ENCODE measurements around the gene CNTNAP5. TPM values are rescaled to one million over a fixed set of nuclear protein-coding genes. Genes with fewer than 3 reads are reported as not detected.

Gene CNTNAP5
- total and polyA plus RNA-seq, 2 experiments from 2014 or later = 0.03 TPM; not detected in 1

- no peak for DNase-seq (ENCODE audit: low read depth in 1 of 2, low spot score in 1 of 2)
- TF ChIP-seq, protein P1, sequence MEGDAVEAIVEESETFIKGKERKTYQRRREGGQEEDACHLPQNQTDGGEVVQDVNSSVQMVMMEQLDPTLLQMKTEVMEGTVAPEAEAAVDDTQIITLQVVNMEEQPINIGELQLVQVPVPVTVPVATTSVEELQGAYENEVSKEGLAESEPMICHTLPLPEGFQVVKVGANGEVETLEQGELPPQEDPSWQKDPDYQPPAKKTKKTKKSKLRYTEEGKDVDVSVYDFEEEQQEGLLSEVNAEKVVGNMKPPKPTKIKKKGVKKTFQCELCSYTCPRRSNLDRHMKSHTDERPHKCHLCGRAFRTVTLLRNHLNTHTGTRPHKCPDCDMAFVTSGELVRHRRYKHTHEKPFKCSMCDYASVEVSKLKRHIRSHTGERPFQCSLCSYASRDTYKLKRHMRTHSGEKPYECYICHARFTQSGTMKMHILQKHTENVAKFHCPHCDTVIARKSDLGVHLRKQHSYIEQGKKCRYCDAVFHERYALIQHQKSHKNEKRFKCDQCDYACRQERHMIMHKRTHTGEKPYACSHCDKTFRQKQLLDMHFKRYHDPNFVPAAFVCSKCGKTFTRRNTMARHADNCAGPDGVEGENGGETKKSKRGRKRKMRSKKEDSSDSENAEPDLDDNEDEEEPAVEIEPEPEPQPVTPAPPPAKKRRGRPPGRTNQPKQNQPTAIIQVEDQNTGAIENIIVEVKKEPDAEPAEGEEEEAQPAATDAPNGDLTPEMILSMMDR (IDR thresholded peaks at IDR 0.05; ENCODE audit: low read depth, low read length) = no peak
- Histone ChIP-seq H3K27me3 (no peaks in the 10 kb centered on the region), H3K4me1 (ENCODE audit: low read depth) (no peaks in the 10 kb centered on the region), H3K36me3 (no peaks in the 10 kb centered on the region), H3K4me3 (no peak overlapping the region), H3K9me3 (ENCODE audit: low read depth) (no peaks in the 10 kb centered on the region), H3K27ac (no peak overlapping the region)
Observed at GRCh38 chr2:124571836-124572235, 546.7 kb downstream of the CNTNAP5 start.

DNA sequence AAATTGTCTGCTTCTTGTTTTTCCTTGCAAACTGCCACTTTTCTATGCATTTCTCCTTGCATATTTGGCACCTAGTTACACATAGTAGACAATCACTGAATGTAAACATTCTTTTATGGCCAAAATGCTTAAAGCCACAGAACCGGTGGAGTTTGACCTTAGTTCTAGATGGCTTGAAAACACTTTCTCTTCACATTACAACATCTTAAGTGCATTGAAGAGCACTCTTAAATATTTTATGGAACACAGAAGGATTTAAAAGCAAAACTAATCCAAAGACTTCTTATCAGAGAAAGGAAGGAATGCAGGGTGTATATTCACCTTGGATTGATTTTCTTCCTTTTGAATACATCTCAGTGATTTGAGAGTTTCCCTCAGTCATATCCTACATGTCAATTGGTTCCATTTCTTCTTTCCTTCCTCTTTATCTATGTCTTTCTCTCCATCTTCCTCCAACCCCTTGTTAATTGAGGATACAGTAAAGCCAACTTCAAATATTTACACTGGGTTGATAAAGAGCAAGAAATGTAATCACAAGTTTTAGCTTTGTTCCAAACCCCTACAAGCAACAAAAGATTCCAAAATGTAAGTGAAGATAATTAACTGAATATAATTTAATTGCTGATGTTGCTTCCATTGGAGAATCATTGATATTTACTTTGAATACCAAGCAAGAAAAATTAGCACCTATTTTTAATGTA, 548.0 kb downstream of the CNTNAP5 start:
- H3K4me3 ChIP-seq = no peak overlapping the region
- H3K4me1 ChIP-seq (ENCODE audit: low read depth) = no peaks in the 10 kb centered on the region
- H3K27ac ChIP-seq = no peak overlapping the region
- DNase-seq (ENCODE audit: low read depth in 1 of 2, low spot score in 1 of 2) = no peak
- TF ChIP-seq, protein P1 (IDR thresholded peaks at IDR 0.05; ENCODE audit: low read depth, low read length) = no peak
- H3K27me3 ChIP-seq = no peaks in the 10 kb centered on the region
- H3K9me3 ChIP-seq (ENCODE audit: low read depth) = no peaks in the 10 kb centered on the region
- no peaks in the 10 kb centered on the region for H3K36me3 ChIP-seq

DNA sequence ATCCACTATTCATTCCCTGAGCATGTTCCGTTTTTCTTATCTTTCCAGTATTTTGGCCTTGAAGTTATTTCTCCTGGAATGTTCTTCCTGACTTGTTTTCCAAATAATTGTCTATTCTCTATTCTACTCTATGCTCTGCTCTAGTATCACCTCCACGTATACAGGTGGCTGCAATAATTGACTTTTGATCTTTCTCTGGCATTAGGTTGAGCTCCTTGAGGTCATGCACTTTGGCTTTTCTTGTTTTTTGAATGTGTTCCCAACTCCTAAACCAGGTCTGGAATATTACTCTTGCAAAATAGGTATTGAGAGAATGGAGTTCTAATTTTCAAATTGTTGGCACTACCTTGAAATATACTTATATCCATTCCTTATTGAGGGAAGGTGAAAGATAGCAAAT, 550.4 kb downstream of the CNTNAP5 start:
- Histone ChIP-seq H3K36me3 (no peaks in the 10 kb centered on the region), H3K27ac (no peak overlapping the region), H3K4me1 (ENCODE audit: low read depth) (no peaks in the 10 kb centered on the region), H3K4me3 (no peak overlapping the region), H3K9me3 (ENCODE audit: low read depth) (no peaks in the 10 kb centered on the region), H3K27me3 (no peaks in the 10 kb centered on the region)
- no peak for DNase-seq (ENCODE audit: low read depth in 1 of 2, low spot score in 1 of 2)
- TF ChIP-seq, protein P1 (IDR thresholded peaks at IDR 0.05; ENCODE audit: low read depth, low read length) = no peak

- Histone ChIP-seq H3K27ac (no peak overlapping the region), H3K36me3 (no peaks in the 10 kb centered on the region), H3K27me3 (no peaks in the 10 kb centered on the region), H3K4me1 (ENCODE audit: low read depth) (no peaks in the 10 kb centered on the region), H3K4me3 (no peak overlapping the region), H3K9me3 (ENCODE audit: low read depth) (no peaks in the 10 kb centered on the region)
- TF ChIP-seq, protein P1 (IDR thresholded peaks at IDR 0.05; ENCODE audit: low read depth, low read length) = no peak
- DNase-seq (ENCODE audit: low read depth in 1 of 2, low spot score in 1 of 2) = no peak
Observed at GRCh38 chr2:124580263-124580662, 555.2 kb downstream of the CNTNAP5 start.

DNA sequence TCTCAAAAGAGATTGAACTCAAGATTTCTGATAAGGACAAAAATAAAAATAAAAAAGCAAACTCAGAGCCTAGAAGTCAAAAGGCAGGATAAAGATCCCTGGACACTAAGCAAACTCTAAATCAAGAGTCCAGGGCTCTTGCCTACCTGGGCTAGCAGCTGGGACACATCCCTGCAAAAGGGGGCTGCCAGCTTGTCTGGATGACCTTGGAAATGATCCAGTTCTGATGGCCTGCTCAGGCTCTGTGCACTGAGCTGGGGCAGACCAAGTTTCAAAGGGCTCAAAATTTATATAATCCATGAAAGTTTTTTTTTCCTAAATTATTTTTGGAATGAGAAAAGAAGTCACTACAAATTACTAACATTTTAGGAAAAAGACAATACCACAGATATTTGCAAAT, 557.3 kb downstream of the CNTNAP5 start:
- no peak overlapping the region for H3K27ac ChIP-seq
- TF ChIP-seq, protein P1 (IDR thresholded peaks at IDR 0.05; ENCODE audit: low read depth, low read length) = no peak
- H3K4me1 ChIP-seq (ENCODE audit: low read depth) = no peaks in the 10 kb centered on the region
- no peaks in the 10 kb centered on the region for H3K36me3 ChIP-seq
- no peaks in the 10 kb centered on the region for H3K27me3 ChIP-seq
- H3K4me3 ChIP-seq = no peak overlapping the region
- no peaks in the 10 kb centered on the region for H3K9me3 ChIP-seq (ENCODE audit: low read depth)
- no peak for DNase-seq (ENCODE audit: low read depth in 1 of 2, low spot score in 1 of 2)
